GM12801 (cell line): ENCODE measurements around the gene KCNG4.

Source experiments
- CTCF ChIP-seq: IDR thresholded peaks from one replicate; pipeline ENCODE4 v1.5.1; 2011; ENCODE audit warnings: control low read depth; ENCODE audit not compliant: insufficient read length; ENCODE audit errors: extremely low read depth

Gene KCNG4

GRCh38 chr16:84239909-84240308, at the start of gene KCNG4:
Gene KCNG4 (minus strand): TSS chr16:84240012. CDS start chr16:84237485, 2,527 bp downstream.
- TF ChIP-seq CTCF = no peak

GRCh38 chr16:84288902-84289301, 49.1 kb upstream of the KCNG4 start:
- TF ChIP-seq CTCF = no peak

- TF ChIP-seq CTCF = no peak
These were observed 46.9 kb upstream of the KCNG4 start for GRCh38 chr16:84286578-84287240.

- TF ChIP-seq CTCF = no peak
These were observed 44.4 kb upstream of the KCNG4 start for GRCh38 chr16:84284154-84284722.

- no peak for TF ChIP-seq CTCF
These were observed 43.7 kb upstream of the KCNG4 start for GRCh38 chr16:84283314-84284153.

- no peak for TF ChIP-seq CTCF
These were observed 42.7 kb upstream of the KCNG4 start for GRCh38 chr16:84282533-84282932.

GRCh38 chr16:84281074-84281473, 41.3 kb upstream of the KCNG4 start:
- no peak for TF ChIP-seq CTCF
